Heart left ventricle (tissue), 16 donors: ENCODE results near the gene FYN. TPM values are rescaled to one million over a fixed set of nuclear protein-coding genes. Genes with fewer than 3 reads are reported as not detected.

Experiments
- ATAC-seq, 4 donors: fragments of 200-7000 bp; cut with Tn5 transposase; one replicate each; pipeline ENCODE4 v1.9.1; 2020 to 2022; ENCODE audit warnings: moderate library complexity in 4 of 4, mild to moderate bottlenecking in 3 of 4, moderate number of reproducible peaks in 1 of 4
- DNase-seq, 5 donors: peaks; one replicate each; pipeline ENCODE4 v3.0.0-alpha.2; 2020
- H3K27ac ChIP-seq, 12 donors: fragments of 200-600 bp; sonication (generic) in 4 of 12; one replicate each; pipeline versions ENCODE4 v1.5.0 to v1.8.0; 2016 to 2022; ENCODE audit warnings: mild to moderate bottlenecking in 2 of 12
- H3K27me3 ChIP-seq, 9 donors: fragments of 200-600 bp; sonication (generic) in 2 of 9; one replicate each; pipeline versions ENCODE4 v1.5.1 to v1.8.0; 2016 to 2022; ENCODE audit warnings: mild to moderate bottlenecking in 3 of 9
- H3K36me3 ChIP-seq, 9 donors: fragments of 200-600 bp; sonication (generic) in 2 of 9; one replicate each; pipeline versions ENCODE4 v1.5.0 to v1.8.0; 2018 to 2022; ENCODE audit warnings: mild to moderate bottlenecking in 2 of 9
- H3K4me1 ChIP-seq, 12 donors: fragments of 200-600 bp; sonication (generic) in 4 of 12; one replicate each; pipeline versions ENCODE4 v1.5.0 to v1.8.0; 2016 to 2022; ENCODE audit warnings: mild to moderate bottlenecking in 3 of 12
- H3K4me3 ChIP-seq, 12 donors: fragments of 200-600 bp; sonication (generic) in 4 of 12; one replicate each; pipeline versions ENCODE4 v1.5.0 to v1.8.0; 2017 to 2022; ENCODE audit warnings: mild to moderate bottlenecking in 9 of 12, moderate library complexity in 4 of 12
- H3K9me3 ChIP-seq, 12 donors: fragments of 200-600 bp; sonication (generic) in 4 of 12; one replicate each; pipeline versions ENCODE4 v1.5.0 to v1.8.0; 2016 to 2022; ENCODE audit warnings: mild to moderate bottlenecking in 1 of 12
- CTCF ChIP-seq, 12 donors: fragments of 200-600 bp; sonication (generic) in 4 of 12; IDR thresholded peaks; one replicate each; pipeline versions ENCODE4 v1.5.0 to v1.8.0; 2018 to 2022; ENCODE audit warnings: antibody characterized with exemption in 12 of 12, mild to moderate bottlenecking in 5 of 12
- POLR2A ChIP-seq, 2 donors: fragments of 450-650 bp; IDR thresholded peaks; one replicate each; pipeline ENCODE4 v1.6.1; 2017; ENCODE audit warnings: antibody characterized with exemption in 2 of 2, mild to moderate bottlenecking in 2 of 2, moderate library complexity in 2 of 2
- WGBS, 4 donors: extraction: QIAGEN DNeasy Blood & Tissue Kit in 2 of 4; methylation state at CpG; one replicate each; pipeline versions ENCODE4 v1.1.5 to v1.1.7; 2013 to 2018; 5-methylcytosine and 5-hydroxymethylcytosine counted together
- intact Hi-C, 10 donors: fragments of 100-400 bp; cut with DNase I; formaldehyde crosslinking; loops; one replicate each; pipeline versions ENCODE4 v1.11.1 to v1.14.2; 2022
- polyA plus RNA-seq, 2 donors: library from polyadenylated mRNA; stranded (reverse); fragments of 200-250 nt; gene quantifications; one replicate each; pipeline ENCODE4 v1.2.3, GENCODE V29; 2013
- total RNA-seq, 9 donors: library from RNA; depleted of rRNA in 2 of 9; stranded (reverse); fragments of >200 nt in 2 of 9; fragmentation: NEBNext Ultra II Directional in 3 of 9; extraction: Animal tissue kit (Norgen Biotek cat#: 25700) in 3 of 9; gene quantifications; one replicate each; pipeline versions ENCODE4 v1.1.0 to v1.2.4, GENCODE V29; 2016 to 2023
- donor health status: ischemic (EF 13 %, LVEDD 7.1; RV severe dilation, severe dysfunction).
- donor health status: healthy with polysubstance abuse.
- donor health status: DM: no; HTN: yes; CAD: no.
- donor health status: DM: no; HTN: no; CAD: no.
- donor health status: ischemic (EF 25% LVEDD 6.9; RV normal size, moderate dysfunction).
- donor health status: ischemic (EF 25% LVEDD 5.7; RV mildly dilated, moderate dysfunction).
- donor health status: healthy.
- donor health status: DM: yes; HTN: yes; CAD: no.
- donor health status: ischemic (EF 35%, LVEDD 5.7; RV mildly dilated, moderate dysfunction).
- donor health status: nonischemic (EF 11% LVEDD 7.7; RV severe dilation, severe dysfunction).
- donor health status: DM: yes; HTN: yes; CAD: no.
- donor health status: PGD.
- donor health status: ischemic (EF 29% LVEDD 5.4; RV normal size, mild dysfunction).
- donor health status: nonischemic (EF 23%, LVEDD 6.1; RV moderate dilation, normal function).

FYN gene
- total and polyA plus RNA-seq, 11 donors, result 14.7 to 72.4 (median 52.3) TPM

- H3K27ac ChIP-seq, result peak overlapping the region in 5 of 12 donors; percentile 15 to 84 (median 37)
- peak in 3 of 4 donors; percentile 5 to 22 (median 14) for ATAC-seq
- DNase-seq, result peak in 1 of 5 donors; percentile 50
- peaks cover 0 to 7% (median 0%) of the 10 kb centered on the region in 9 donors for H3K36me3 ChIP-seq
- WGBS, 4 donors, result 25 to 55% (median 39%) methylated on average over 1 to 2 of the region's 2 CpGs
- peaks cover 12 to 100% (median 89%) of the 10 kb centered on the region in 12 donors for H3K4me1 ChIP-seq
- intact Hi-C loops, result loop anchor here in 1 of 10 donors (5.0 kb wide), 1 partner anchor 382 kb away; no protein-coding TSS in a partner anchor
- no peaks in the 10 kb centered on the region for H3K27me3 ChIP-seq
- H3K4me3 ChIP-seq, result no peak overlapping the region
- no peak for TF ChIP-seq POLR2A (IDR thresholded peaks at IDR 0.05)
- TF ChIP-seq CTCF (IDR thresholded peaks at IDR 0.05), result peak in 2 of 12 donors; percentile 20 to 26
- H3K9me3 ChIP-seq, result no peaks in the 10 kb centered on the region
Measured at GRCh38 chr6:111844921-111845320, 28.3 kb downstream of the FYN start.

- WGBS, 4 donors, result 37 to 50% (median 48%) methylated on average over 4 of the region's 4 CpGs
- no peak for DNase-seq
- ATAC-seq, result no peak
- Histone ChIP-seq H3K4me1 (peaks cover 12 to 97% (median 84%) of the 10 kb centered on the region in 12 donors), H3K4me3 (no peak overlapping the region), H3K9me3 (no peaks in the 10 kb centered on the region), H3K27ac (peak overlapping the region in 5 of 12 donors; percentile 15 to 84 (median 33)), H3K36me3 (peaks cover 0 to 7% (median 0%) of the 10 kb centered on the region in 9 donors), H3K27me3 (no peaks in the 10 kb centered on the region)
- no peak for TF ChIP-seq CTCF (IDR thresholded peaks at IDR 0.05)
- TF ChIP-seq POLR2A (IDR thresholded peaks at IDR 0.05), result no peak
- intact Hi-C loops, result loop anchor here in 1 of 10 donors (5.0 kb wide), 1 partner anchor 383 kb away; no protein-coding TSS in a partner anchor
Measured at GRCh38 chr6:111844376-111844775, 28.9 kb downstream of the FYN start.

- intact Hi-C loops, result loop anchor here in 1 of 10 donors (5.0 kb wide), 1 partner anchor 384 kb away; no protein-coding TSS in a partner anchor
- no peak for DNase-seq
- peak; percentile 45 to 74 (median 50) for ATAC-seq
- Histone ChIP-seq H3K4me1 (peaks cover 12 to 96% (median 79%) of the 10 kb centered on the region in 12 donors), H3K27ac (peak overlapping the region in 7 of 12 donors; percentile 15 to 84 (median 52)), H3K9me3 (no peaks in the 10 kb centered on the region), H3K4me3 (no peak overlapping the region), H3K27me3 (no peaks in the 10 kb centered on the region), H3K36me3 (peaks cover 0 to 7% (median 0%) of the 10 kb centered on the region in 9 donors)
- 41 to 56% (median 50%) methylated on average over 7 of the region's 7 CpGs for WGBS, 4 donors
- TF ChIP-seq CTCF (IDR thresholded peaks at IDR 0.05) (no peak), POLR2A (IDR thresholded peaks at IDR 0.05) (no peak)
Measured at GRCh38 chr6:111843347-111844147, 29.7 kb downstream of the FYN start.

- TF ChIP-seq CTCF (IDR thresholded peaks at IDR 0.05), result no peak
- TF ChIP-seq POLR2A (IDR thresholded peaks at IDR 0.05), result no peak
- Histone ChIP-seq H3K27me3 (no peaks in the 10 kb centered on the region), H3K4me1 (peaks cover 12 to 96% (median 72%) of the 10 kb centered on the region in 12 donors), H3K9me3 (no peaks in the 10 kb centered on the region), H3K4me3 (no peak overlapping the region), H3K27ac (peak overlapping the region in 7 of 12 donors; percentile 1 to 84 (median 52)), H3K36me3 (peaks cover 0 to 7% (median 0%) of the 10 kb centered on the region in 9 donors)
- intact Hi-C loops, result loop anchor here in 1 of 10 donors (5.0 kb wide), 1 partner anchor 384 kb away; no protein-coding TSS in a partner anchor
- ATAC-seq (peak in 1 of 4 donors; percentile 9), DNase-seq (no peak)
- WGBS, 4 donors, result 32 to 43% (median 39%) methylated on average over 4 of the region's 4 CpGs
Measured at GRCh38 chr6:111842891-111843290, 30.4 kb downstream of the FYN start.
